GM21576 (cell line): ENCODE results near the gene ENOX1.

Experiments used
- ATAC-seq: cut with Tn5 transposase; IDR thresholded peaks from one replicate; pipeline ENCODE4 v1.9.1; 2021; ENCODE audit warnings: mild to moderate bottlenecking, moderate library complexity; ENCODE audit not compliant: unreplicated experiment

Gene ENOX1

GRCh38 chr13:43232144-43232872, 554.5 kb downstream of the ENOX1 start:
- ATAC-seq: no peak

GRCh38 chr13:43230989-43231388, 555.8 kb downstream of the ENOX1 start:
- ATAC-seq: no peak

- no peak for ATAC-seq
Observed at GRCh38 chr13:43229506-43229905, 557.3 kb downstream of the ENOX1 start.

GRCh38 chr13:43227721-43228120, 559.1 kb downstream of the ENOX1 start:
- no peak for ATAC-seq

- ATAC-seq: no peak
Observed at GRCh38 chr13:43223216-43223615, 563.6 kb downstream of the ENOX1 start.

- ATAC-seq: no peak
Observed at GRCh38 chr13:43222086-43222485, 564.7 kb downstream of the ENOX1 start.

GRCh38 chr13:43221611-43222010, 565.2 kb downstream of the ENOX1 start:
- ATAC-seq: no peak

- ATAC-seq: no peak
Observed at GRCh38 chr13:43220873-43221595, 565.7 kb downstream of the ENOX1 start.

GRCh38 chr13:43214124-43214523, 572.6 kb downstream of the ENOX1 start:
- no peak for ATAC-seq

- ATAC-seq: no peak
Observed at GRCh38 chr13:43206838-43207237, 579.9 kb downstream of the ENOX1 start.

GRCh38 chr13:43205416-43205815, 581.4 kb downstream of the ENOX1 start:
- no peak for ATAC-seq

- ATAC-seq: no peak
Observed at GRCh38 chr13:43204591-43204990, 582.2 kb downstream of the ENOX1 start.

- no peak for ATAC-seq
Observed at GRCh38 chr13:43203781-43204180, 583.0 kb downstream of the ENOX1 start.

GRCh38 chr13:43200736-43201135, 586.0 kb downstream of the ENOX1 start:
- ATAC-seq: no peak

GRCh38 chr13:43200307-43200706, 586.5 kb downstream of the ENOX1 start:
- no peak for ATAC-seq

- no peak for ATAC-seq
Observed at GRCh38 chr13:43196750-43197370, 589.9 kb downstream of the ENOX1 start.

GRCh38 chr13:43196086-43196621, 590.6 kb downstream of the ENOX1 start:
- no peak for ATAC-seq

- ATAC-seq: no peak
Observed at GRCh38 chr13:43195551-43195950, 591.2 kb downstream of the ENOX1 start.

- ATAC-seq: no peak
Observed at GRCh38 chr13:43195112-43195511, 591.7 kb downstream of the ENOX1 start.

- ATAC-seq: no peak
Observed at GRCh38 chr13:43193789-43194420, 592.9 kb downstream of the ENOX1 start.

- ATAC-seq: no peak
Observed at GRCh38 chr13:43191546-43191945, 595.2 kb downstream of the ENOX1 start.
